HG03045 (cell line): ENCODE data around the gene EIF1B.

Experiments used
- ATAC-seq: cut with Tn5 transposase; IDR thresholded peaks from one replicate; pipeline ENCODE4 v1.9.1; 2021; ENCODE audit warnings: mild to moderate bottlenecking, moderate library complexity; ENCODE audit not compliant: unreplicated experiment

EIF1B gene

DNA sequence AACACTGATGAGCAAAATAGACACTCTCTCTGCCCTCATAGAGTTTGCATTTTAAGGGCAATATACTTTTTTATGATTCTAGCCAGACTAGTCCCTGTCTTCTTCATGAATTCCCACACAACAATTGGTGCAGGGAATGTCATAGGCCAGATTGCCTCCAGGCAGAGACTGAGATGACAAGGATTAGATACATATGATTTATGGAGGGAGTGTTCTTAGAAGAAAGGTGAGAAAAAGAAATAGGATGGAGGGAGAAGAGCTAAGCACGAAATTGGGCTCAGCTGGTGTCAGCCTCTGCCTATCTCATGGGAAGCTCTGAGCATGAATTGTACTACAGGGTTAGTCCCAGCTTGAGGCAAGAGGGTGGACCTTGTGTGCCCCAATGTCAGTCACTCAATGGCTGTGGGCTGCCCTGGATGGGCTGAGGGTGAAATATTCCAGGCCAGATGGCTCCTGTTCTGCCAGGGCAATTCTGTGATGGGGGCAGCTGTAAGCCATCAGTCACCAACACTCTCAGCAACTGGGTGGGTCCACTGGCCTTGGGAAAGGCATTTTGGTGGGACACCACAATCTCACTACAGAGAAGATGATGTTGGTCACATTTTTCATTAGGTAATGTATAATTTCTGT, 31.1 kb downstream of the EIF1B start:
- ATAC-seq = no peak

DNA sequence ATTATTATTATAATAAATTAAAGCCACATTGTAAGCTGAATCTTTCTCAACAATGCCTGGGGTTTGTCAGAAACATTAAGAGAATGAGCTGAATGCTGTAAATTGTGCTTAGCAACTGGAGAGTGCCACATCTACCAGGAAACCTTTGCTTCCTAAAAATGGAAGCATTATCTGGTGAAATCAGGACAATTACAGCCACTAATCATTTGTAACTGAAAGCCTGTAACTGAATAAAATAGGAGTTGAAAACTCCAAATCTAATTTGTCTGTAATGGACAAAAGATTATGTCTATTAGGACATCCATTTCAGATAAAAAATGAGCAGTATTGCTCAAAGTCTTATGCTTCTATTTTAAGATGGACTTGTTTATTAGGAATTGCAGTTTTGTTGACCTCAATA, 32.2 kb downstream of the EIF1B start:
- no peak for ATAC-seq

DNA sequence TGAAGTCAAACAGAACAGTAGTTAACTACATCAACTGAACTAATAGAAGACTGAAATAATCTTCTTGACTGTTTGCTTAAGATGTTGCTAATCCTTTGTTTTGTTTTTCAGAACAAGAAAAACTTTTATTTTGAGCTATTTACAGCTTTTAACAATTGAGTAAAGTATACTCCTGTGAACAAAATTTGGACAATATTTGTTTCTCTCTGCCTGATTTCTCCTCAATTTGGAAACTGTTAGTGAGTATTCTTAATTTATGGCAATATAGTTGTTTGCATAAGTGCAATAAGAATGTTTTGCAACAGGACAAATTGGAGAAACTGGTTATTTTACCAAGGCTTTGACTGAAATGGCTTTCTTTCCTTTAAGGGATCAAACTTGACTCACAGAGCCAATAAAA, 41.0 kb downstream of the EIF1B start:
- no peak for ATAC-seq

DNA sequence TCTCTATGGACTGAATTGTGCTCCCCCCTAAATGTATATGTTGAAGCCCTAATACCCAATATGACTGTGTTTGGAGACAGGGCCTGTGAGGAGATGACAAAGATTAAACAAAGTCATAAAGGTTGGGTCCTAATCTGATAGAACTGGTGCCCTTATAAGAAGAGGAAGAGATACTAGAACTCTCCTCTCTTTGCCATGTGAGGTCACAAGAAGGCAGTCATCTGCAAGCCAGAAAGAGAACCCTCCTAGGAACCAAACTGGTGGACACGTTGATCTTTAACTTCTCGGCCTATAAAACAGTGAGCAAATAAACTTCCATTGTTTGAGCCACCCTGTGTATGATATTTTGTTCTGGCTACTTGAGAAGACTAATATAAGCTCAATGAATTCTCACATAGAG, 45.9 kb downstream of the EIF1B start:
- ATAC-seq = no peak

DNA sequence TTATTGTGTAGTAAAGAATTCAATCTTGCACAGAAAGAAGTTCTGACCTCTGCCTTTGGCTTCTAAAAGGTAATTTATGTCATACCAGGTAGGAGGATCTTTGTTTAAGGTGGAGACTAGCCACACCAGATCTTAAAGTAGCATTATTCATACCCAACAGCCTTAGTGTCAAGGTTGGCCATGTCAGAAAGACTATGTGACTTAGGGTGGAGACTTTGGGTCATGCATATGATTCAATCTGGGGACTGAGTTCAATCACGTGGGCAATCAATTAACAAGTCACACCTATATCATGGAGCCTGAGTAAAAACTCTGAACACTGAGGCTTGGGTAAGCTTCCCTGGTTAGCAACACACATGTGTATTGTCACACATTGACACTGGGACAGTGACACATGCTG, 48.9 kb downstream of the EIF1B start:
- no peak for ATAC-seq
